Measurements from ENCODE around the gene TNKS1BP1.

- TF ChIP-seq CTCF (IDR thresholded peaks at IDR 0.05) (no peak), POLR2A (IDR thresholded peaks at IDR 0.05; ENCODE audit: low read depth) (no peak), EP300 (IDR thresholded peaks at IDR 0.05) (no peak)
Observed at GRCh38 chr11:57288771-57289579, 35.8 kb downstream of the TNKS1BP1 start.
